Activated CD4-positive, alpha-beta T cell treated with anti-CD3 and anti-CD28 coated beads, Interleukin-2, amount 10 ng/mL, durations not matched to agents 24 days and 14 days (primary cell): ENCODE measurements around the gene PPP2R3B. TPM values are rescaled to one million over a fixed set of nuclear protein-coding genes. Genes with fewer than 3 reads are reported as not detected.
"Not testable (repeated sequence)": the region's sequence is repeated elsewhere in the genome, so short reads cannot be mapped to it uniquely, and the experiment has no call there.

Source experiments
- DNase-seq: peaks from one replicate; pipeline ENCODE4 v3.0.0; 2022
- H3K27ac Mint-ChIP-seq: one replicate; pipeline ENCODE4 v1.8.0; 2022; ENCODE audit warnings: mild to moderate bottlenecking, mixed read lengths
- H3K27me3 Mint-ChIP-seq: one replicate; pipeline ENCODE4 v1.8.0; 2022; ENCODE audit warnings: mixed read lengths
- H3K36me3 Mint-ChIP-seq: one replicate; pipeline ENCODE4 v1.8.0; 2022; ENCODE audit warnings: low read depth, mild to moderate bottlenecking, mixed read lengths
- H3K4me1 Mint-ChIP-seq: one replicate; pipeline ENCODE4 v1.8.0; 2021; ENCODE audit warnings: mixed read lengths
- H3K4me3 Mint-ChIP-seq: one replicate; pipeline ENCODE4 v1.8.0; 2022; ENCODE audit warnings: mild to moderate bottlenecking, moderate library complexity, mixed read lengths
- H3K9me3 Mint-ChIP-seq: one replicate; pipeline ENCODE4 v1.8.0; 2021; ENCODE audit warnings: mixed read lengths
- intact Hi-C: fragments of 100-400 bp; cut with micrococcal nuclease; formaldehyde crosslinking; loops from one replicate; pipeline ENCODE4 v1.15.1; 2023
- total RNA-seq: library from RNA; stranded (reverse); gene quantifications from 2 replicates; pipeline ENCODE4 v1.2.3, GENCODE V29; 2022

The PPP2R3B gene
- total RNA-seq, 1 donor from 2014 or later = 47.8 TPM

DNA sequence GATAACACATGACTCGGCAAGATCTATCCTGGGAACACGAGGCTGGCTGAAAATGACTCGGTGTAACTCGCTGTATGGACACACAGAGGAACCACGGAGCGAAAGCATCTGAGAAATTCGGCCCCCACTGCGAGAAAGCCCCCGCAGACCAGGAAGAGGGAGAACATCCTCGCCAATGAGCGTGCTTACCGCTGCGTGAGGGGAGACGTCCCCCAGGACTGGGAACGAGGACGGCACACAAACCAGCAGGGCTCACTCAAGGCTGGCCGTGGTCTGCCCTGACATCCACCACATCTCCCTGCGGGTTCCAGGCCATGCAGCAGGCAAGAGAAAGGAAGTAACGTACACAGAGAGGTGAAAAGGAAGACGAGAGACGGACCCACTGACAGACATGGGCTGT, 50.5 kb downstream of the PPP2R3B start:
- peaks cover 33% of the 10 kb centered on the region for H3K36me3 Mint-ChIP-seq
- H3K4me1 Mint-ChIP-seq = no peaks in the 10 kb centered on the region
- no peak overlapping the region for H3K4me3 Mint-ChIP-seq
- DNase-seq = no peak
- intact Hi-C loops = no loop called here
- H3K27me3 Mint-ChIP-seq = no peaks in the 10 kb centered on the region
- no peaks in the 10 kb centered on the region for H3K9me3 Mint-ChIP-seq
- no peak overlapping the region for H3K27ac Mint-ChIP-seq

DNA sequence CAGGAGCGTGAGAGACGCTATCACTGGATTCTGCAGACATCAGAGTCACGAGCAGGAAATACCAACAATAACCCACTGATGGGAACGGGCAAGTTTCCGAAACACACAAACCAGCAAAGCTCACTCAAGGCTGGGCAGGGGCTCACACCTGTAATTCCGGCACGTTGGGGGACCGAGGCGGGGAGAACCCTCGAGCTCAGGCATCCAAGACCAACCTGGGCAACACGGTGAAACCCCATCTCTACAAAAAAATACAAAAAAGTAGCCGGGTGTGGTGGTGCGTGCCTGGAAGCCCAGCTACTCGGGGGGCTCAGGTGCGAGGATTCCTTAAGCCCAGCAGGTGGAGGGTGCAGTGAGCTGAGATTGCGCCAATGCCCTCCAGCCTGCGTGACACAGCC, 51.0 kb downstream of the PPP2R3B start:
- H3K9me3 Mint-ChIP-seq = no peaks in the 10 kb centered on the region

DNA sequence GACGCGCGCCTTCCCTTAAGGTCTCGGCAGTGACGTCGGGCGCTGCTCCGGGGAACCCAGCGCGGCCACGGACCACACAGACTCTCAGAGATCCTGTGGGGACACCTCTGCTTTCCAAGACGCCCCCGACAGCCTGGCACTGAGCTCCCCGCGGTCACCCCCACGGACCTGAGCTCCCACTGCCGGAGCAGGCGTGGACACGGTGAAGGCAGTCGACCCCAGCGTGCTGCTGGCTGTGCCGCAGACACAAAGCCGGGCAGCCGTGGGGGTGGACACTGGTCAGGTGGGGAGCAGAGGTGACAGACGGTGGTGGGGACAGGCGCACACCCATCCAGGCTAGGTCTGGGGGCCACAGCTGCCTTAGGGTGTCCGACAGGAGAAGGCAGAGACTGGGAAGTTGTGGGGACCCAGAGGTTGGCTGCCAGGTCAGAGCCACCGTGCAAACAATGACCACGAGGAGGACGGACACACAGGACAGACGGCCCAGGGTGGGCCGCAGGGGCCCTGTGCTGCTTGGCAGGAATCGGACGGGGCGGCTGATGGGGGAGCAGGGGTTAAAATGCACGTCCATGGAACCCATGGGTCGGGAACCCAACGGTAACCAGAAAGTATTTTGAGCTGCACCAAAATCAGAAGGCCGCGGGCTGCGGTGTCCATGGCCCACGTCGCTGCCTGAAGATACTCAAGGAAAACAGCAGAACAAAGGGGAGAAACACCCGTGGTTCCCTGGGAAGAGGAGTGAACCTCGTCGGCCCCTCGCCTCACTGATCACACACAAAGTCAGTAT, 51.5 kb downstream of the PPP2R3B start:
- H3K27ac Mint-ChIP-seq = no peak overlapping the region
- no peaks in the 10 kb centered on the region for H3K4me1 Mint-ChIP-seq
- no peaks in the 10 kb centered on the region for H3K9me3 Mint-ChIP-seq
- peaks cover 27% of the 10 kb centered on the region for H3K36me3 Mint-ChIP-seq
- no peak for DNase-seq
- no peaks in the 10 kb centered on the region for H3K27me3 Mint-ChIP-seq
- intact Hi-C loops = no loop called here
- H3K4me3 Mint-ChIP-seq = no peak overlapping the region

More for the DNA sequence above, 51.0 kb downstream of the PPP2R3B start:
- intact Hi-C loops = no loop called here
- no peaks in the 10 kb centered on the region for H3K4me1 Mint-ChIP-seq
- no peak overlapping the region for H3K4me3 Mint-ChIP-seq
- DNase-seq = no peak
- no peak overlapping the region for H3K27ac Mint-ChIP-seq
- H3K36me3 Mint-ChIP-seq = peaks cover 30% of the 10 kb centered on the region
- H3K27me3 Mint-ChIP-seq = no peaks in the 10 kb centered on the region

GRCh38 chrX:334331-334891, 52.3 kb downstream of the PPP2R3B start:
- Mint-ChIP-seq H3K36me3 (peaks cover 27% of the 10 kb centered on the region), H3K4me3 (no peak overlapping the region)

DNA sequence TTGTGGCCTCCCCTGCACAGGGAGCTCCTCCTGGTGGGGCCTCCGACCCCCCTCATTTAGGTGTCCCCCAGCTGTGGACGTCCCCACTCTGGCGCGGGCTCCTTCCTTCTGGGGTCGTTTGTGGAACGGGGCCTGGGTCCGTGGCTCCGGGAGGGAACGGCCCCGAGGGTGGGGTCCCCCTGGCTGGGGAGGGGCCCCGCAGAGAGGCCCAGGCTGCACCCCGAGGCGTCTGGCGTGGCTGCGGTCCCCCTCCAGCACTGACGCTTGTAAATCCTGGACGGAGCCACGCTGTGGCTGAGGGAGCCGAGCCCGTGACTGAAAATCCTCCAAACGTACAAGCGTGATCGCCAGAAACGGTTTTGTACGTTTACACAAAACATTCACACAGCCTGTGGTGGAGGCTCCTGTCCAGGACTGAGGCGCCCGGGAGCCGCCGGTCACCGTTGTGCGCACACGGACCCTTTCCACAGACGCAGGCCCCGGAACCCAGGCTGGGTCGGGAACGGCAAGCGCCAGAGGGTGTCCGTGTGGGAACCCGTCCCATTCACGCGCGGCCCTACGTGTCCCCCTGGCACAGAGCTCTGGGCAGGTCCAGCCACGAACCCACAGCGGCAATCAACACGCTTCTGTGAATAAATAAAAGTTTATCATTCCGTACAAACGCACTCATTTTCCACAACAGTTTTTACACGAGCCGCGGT, 52.9 kb downstream of the PPP2R3B start:
- DNase-seq = no peak
- intact Hi-C loops = no loop called here
- Mint-ChIP-seq H3K9me3 (no peaks in the 10 kb centered on the region), H3K36me3 (peaks cover 24% of the 10 kb centered on the region), H3K27me3 (no peaks in the 10 kb centered on the region), H3K27ac (no peak overlapping the region), H3K4me3 (no peak overlapping the region), H3K4me1 (no peaks in the 10 kb centered on the region)

More at GRCh38 chrX:334331-334891, 52.3 kb downstream of the PPP2R3B start:
- Mint-ChIP-seq H3K4me1 (no peaks in the 10 kb centered on the region), H3K9me3 (no peaks in the 10 kb centered on the region), H3K27me3 (no peaks in the 10 kb centered on the region), H3K27ac (no peak overlapping the region)
- no peak for DNase-seq
- intact Hi-C loops = no loop called here

GRCh38 chrX:332916-333610, 53.6 kb downstream of the PPP2R3B start:
- intact Hi-C loops = no loop called here
- no peaks in the 10 kb centered on the region for H3K27me3 Mint-ChIP-seq
- no peaks in the 10 kb centered on the region for H3K4me1 Mint-ChIP-seq
- no peaks in the 10 kb centered on the region for H3K9me3 Mint-ChIP-seq
- H3K36me3 Mint-ChIP-seq = peaks cover 18% of the 10 kb centered on the region
- H3K4me3 Mint-ChIP-seq = no peak overlapping the region
- H3K27ac Mint-ChIP-seq = no peak overlapping the region
- DNase-seq = no peak

GRCh38 chrX:332496-332860, 54.2 kb downstream of the PPP2R3B start:
- Mint-ChIP-seq H3K4me1 (no peaks in the 10 kb centered on the region), H3K27me3 (no peaks in the 10 kb centered on the region), H3K36me3 (peaks cover 12% of the 10 kb centered on the region), H3K9me3 (no peaks in the 10 kb centered on the region), H3K4me3 (no peak overlapping the region), H3K27ac (no peak overlapping the region)
- no peak for DNase-seq
- intact Hi-C loops = no loop called here

- Mint-ChIP-seq H3K27me3 (no peaks in the 10 kb centered on the region), H3K9me3 (no peaks in the 10 kb centered on the region), H3K36me3 (peaks cover 9% of the 10 kb centered on the region), H3K4me1 (no peaks in the 10 kb centered on the region), H3K4me3 (no peak overlapping the region), H3K27ac (no peak overlapping the region)
- DNase-seq = no peak
- intact Hi-C loops = no loop called here
Measured at GRCh38 chrX:331825-332495, 54.7 kb downstream of the PPP2R3B start.

DNA sequence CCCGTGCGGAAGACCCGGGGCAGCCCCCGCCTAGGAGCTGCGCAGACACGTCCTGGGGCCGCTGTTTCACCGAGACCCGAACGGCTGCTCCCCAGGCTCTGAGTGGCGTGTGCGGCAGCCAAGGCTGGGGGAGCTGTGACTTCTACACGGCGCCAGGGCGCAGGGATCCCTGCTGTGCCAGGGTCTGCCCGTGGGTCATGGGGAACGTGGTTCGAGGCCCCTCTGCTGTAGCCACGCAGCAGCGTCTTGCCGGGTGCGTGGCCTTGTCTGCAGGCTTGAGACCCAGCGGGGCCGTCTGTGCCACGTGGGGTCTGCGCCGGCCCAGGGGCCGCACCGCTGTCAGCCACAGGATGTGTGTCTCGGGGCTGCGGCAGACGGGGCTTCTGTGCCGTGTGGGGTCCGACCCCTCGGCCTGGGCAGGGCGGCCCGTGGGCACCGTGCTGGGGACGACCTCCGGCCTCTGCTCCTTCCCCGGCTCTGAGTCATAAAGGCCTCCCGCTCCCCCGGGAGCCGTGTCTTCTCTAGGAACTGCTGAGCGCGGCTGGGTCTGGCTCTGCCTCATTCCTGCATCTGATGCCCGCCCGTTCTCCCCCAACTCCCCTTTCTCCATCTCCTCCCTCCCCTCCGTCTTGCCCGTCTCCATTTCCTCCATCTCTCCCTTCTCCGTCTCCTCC, 55.4 kb downstream of the PPP2R3B start:
- H3K27me3 Mint-ChIP-seq = no peaks in the 10 kb centered on the region
- no peak for DNase-seq
- no peaks in the 10 kb centered on the region for H3K9me3 Mint-ChIP-seq
- intact Hi-C loops = no loop called here
- peaks cover 4% of the 10 kb centered on the region for H3K36me3 Mint-ChIP-seq
- H3K4me3 Mint-ChIP-seq = no peak overlapping the region
- H3K4me1 Mint-ChIP-seq = no peaks in the 10 kb centered on the region
- no peak overlapping the region for H3K27ac Mint-ChIP-seq

DNA sequence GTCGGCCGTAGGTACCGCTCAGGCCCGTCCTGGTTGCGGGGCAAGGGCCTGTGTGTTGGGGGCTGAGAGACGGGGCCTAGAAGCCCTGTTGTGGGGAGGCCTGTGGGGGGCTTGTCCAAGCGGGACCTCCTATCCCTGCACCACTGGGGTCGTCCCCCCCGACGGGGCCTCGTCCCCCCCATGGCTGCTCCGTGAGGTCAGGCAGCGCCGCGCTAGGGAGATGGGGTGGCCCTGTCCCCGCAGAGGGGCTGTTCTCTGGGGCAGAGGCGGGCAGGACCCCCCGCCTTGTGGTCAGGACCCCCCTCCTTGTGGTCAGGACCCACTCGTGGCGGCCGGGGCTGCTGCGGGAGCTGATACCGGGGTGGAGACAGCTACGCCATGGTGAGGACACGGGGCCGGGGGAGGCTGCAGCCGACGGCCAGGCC, 56.0 kb downstream of the PPP2R3B start:
- H3K9me3 Mint-ChIP-seq = no peaks in the 10 kb centered on the region
- no peaks in the 10 kb centered on the region for H3K27me3 Mint-ChIP-seq
- intact Hi-C loops = no loop called here
- H3K36me3 Mint-ChIP-seq = peaks cover 1% of the 10 kb centered on the region
- no peaks in the 10 kb centered on the region for H3K4me1 Mint-ChIP-seq
- no peak overlapping the region for H3K27ac Mint-ChIP-seq
- no peak overlapping the region for H3K4me3 Mint-ChIP-seq
- DNase-seq = no peak

DNA sequence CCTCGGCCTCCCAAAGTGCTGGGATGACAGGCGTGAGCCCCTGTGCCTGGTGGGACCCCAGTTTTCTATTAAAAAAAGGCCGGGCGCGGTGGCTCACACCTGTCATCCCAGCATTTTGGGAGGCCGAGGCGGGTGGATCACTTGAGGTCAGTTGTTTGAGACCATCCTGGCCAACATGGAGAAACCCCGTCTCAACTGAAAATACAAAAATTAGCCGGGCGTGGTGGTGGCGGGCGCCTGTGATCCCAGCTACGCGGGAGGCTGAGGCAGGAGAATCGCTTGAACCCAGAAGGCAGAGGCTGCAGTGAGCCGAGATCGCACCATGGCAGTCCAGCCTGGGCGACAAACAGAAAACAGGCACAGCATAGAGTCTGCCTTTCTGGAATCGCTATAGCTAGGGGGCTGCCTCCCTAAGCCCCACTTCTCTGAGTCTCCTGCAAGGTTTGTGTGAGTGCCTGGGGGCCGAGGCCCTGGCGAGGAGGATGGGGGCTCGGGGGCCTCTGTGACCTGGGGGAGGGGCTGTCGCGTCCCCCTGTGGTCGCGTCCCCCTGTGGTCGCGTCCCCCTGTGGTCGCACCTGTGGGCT, 56.5 kb downstream of the PPP2R3B start:
- H3K27ac Mint-ChIP-seq, DNase-seq: not testable (repeated sequence)

GRCh38 chrX:329291-329910, 57.3 kb downstream of the PPP2R3B start:
- H3K4me3 Mint-ChIP-seq = no peak overlapping the region
- no peaks in the 10 kb centered on the region for H3K27me3 Mint-ChIP-seq
- intact Hi-C loops = no loop called here
- H3K4me1 Mint-ChIP-seq = peaks cover 2% of the 10 kb centered on the region
- H3K27ac Mint-ChIP-seq = no peak overlapping the region
- peaks cover 1% of the 10 kb centered on the region for H3K36me3 Mint-ChIP-seq
- no peak for DNase-seq
- H3K9me3 Mint-ChIP-seq = no peaks in the 10 kb centered on the region

More for the DNA sequence above, 56.5 kb downstream of the PPP2R3B start:
- intact Hi-C loops, H3K9me3 Mint-ChIP-seq, H3K4me1 Mint-ChIP-seq, H3K36me3 Mint-ChIP-seq, H3K4me3 Mint-ChIP-seq, H3K27me3 Mint-ChIP-seq: not testable (repeated sequence)
